Measurements from ENCODE around the gene APPBP2.

- TF ChIP-seq CTCF (conservative IDR thresholded peaks at IDR 0.05 in 1 of 2, IDR thresholded peaks at IDR 0.05 in 1 of 2; ENCODE audit: extremely low read depth in 1 of 2, insufficient read depth in 1 of 2, low read depth in 1 of 2, low read length in 2 of 2) (no peak), EZH2 (IDR thresholded peaks at IDR 0.05; ENCODE audit: borderline replicate concordance, low read length) (no peak)
Measured at GRCh38 chr17:60514500-60514899, 11.5 kb downstream of the APPBP2 start.

All from mammary epithelial cell (primary cell).